ENCODE results near the gene PAX5.

PAX5 gene

GRCh38 chr9:36980148-36980974 lies 53.7 kb downstream of the PAX5 start:
- Histone ChIP-seq H3K36me3 (ENCODE audit: control insufficient read depth, low read length) (peaks cover 94% of the 10 kb centered on the region), H3K27ac (ENCODE audit: low read depth, low read length) (no peak overlapping the region), H4K20me1 (ENCODE audit: control insufficient read depth, insufficient read depth, low read depth, low read length) (peaks cover 27% of the 10 kb centered on the region), H3F3A (ENCODE audit: control insufficient read depth, insufficient read depth) (peaks cover 10% of the 10 kb centered on the region; the same call in 1 of the 2 replicates), H3K79me2 (ENCODE audit: control insufficient read depth, low read length) (peaks cover 99% of the 10 kb centered on the region), H3K9me2 (replicated peaks; ENCODE audit: control insufficient read depth, low read length) (no peaks in the 10 kb centered on the region), H3K4me3 (ENCODE audit: low read length) (no peak overlapping the region), H3K9me3 (ENCODE audit: control insufficient read depth, insufficient read depth, low read length) (no peaks in the 10 kb centered on the region), H3K4me2 (ENCODE audit: low read length) (no peak overlapping the region), H3K4me1 (ENCODE audit: control insufficient read depth, low read length) (no peaks in the 10 kb centered on the region), H3K27me3 (ENCODE audit: control insufficient read depth, low read length) (no peaks in the 10 kb centered on the region)
- TF ChIP-seq CTCF (IDR thresholded peaks at IDR 0.05; ENCODE audit: low read depth, low read length, poor library complexity, severe bottlenecking) (peak; percentile 36), EZH2phosphoT487 (IDR thresholded peaks at IDR 0.05; ENCODE audit: borderline replicate concordance, low read length) (no peak)

GRCh38 chr9:36976371-36977030 lies 57.6 kb downstream of the PAX5 start:
- TF ChIP-seq CTCF (IDR thresholded peaks at IDR 0.05; ENCODE audit: low read depth, low read length, poor library complexity, severe bottlenecking) (no peak), EZH2phosphoT487 (IDR thresholded peaks at IDR 0.05; ENCODE audit: borderline replicate concordance, low read length) (no peak)

GRCh38 chr9:36974731-36975130 lies 59.3 kb downstream of the PAX5 start:
- Histone ChIP-seq H3F3A (ENCODE audit: control insufficient read depth, insufficient read depth) (peaks cover 12% of the 10 kb centered on the region; the same call in 1 of the 2 replicates), H3K27ac (ENCODE audit: low read depth, low read length) (no peak overlapping the region), H3K4me2 (ENCODE audit: low read length) (no peak overlapping the region), H3K9me2 (replicated peaks; ENCODE audit: control insufficient read depth, low read length) (no peaks in the 10 kb centered on the region), H3K9me3 (ENCODE audit: control insufficient read depth, insufficient read depth, low read length) (no peaks in the 10 kb centered on the region), H3K4me3 (ENCODE audit: low read length) (no peak overlapping the region), H3K4me1 (ENCODE audit: control insufficient read depth, low read length) (no peaks in the 10 kb centered on the region), H4K20me1 (ENCODE audit: control insufficient read depth, insufficient read depth, low read depth, low read length) (peaks cover 32% of the 10 kb centered on the region), H3K36me3 (ENCODE audit: control insufficient read depth, low read length) (peaks cover 91% of the 10 kb centered on the region), H3K27me3 (ENCODE audit: control insufficient read depth, low read length) (no peaks in the 10 kb centered on the region), H3K79me2 (ENCODE audit: control insufficient read depth, low read length) (peaks cover 95% of the 10 kb centered on the region)
- TF ChIP-seq CTCF (IDR thresholded peaks at IDR 0.05; ENCODE audit: low read depth, low read length, poor library complexity, severe bottlenecking) (no peak), EZH2phosphoT487 (IDR thresholded peaks at IDR 0.05; ENCODE audit: borderline replicate concordance, low read length) (no peak)

More at GRCh38 chr9:36976371-36977030, 57.6 kb downstream of the PAX5 start:
- Histone ChIP-seq H3K27me3 (ENCODE audit: control insufficient read depth, low read length) (no peaks in the 10 kb centered on the region), H3K4me3 (ENCODE audit: low read length) (no peak overlapping the region), H4K20me1 (ENCODE audit: control insufficient read depth, insufficient read depth, low read depth, low read length) (peaks cover 32% of the 10 kb centered on the region), H3K79me2 (ENCODE audit: control insufficient read depth, low read length) (peaks cover 96% of the 10 kb centered on the region), H3K27ac (ENCODE audit: low read depth, low read length) (no peak overlapping the region), H3K4me1 (ENCODE audit: control insufficient read depth, low read length) (no peaks in the 10 kb centered on the region), H3K9me2 (replicated peaks; ENCODE audit: control insufficient read depth, low read length) (no peaks in the 10 kb centered on the region), H3K9me3 (ENCODE audit: control insufficient read depth, insufficient read depth, low read length) (no peaks in the 10 kb centered on the region), H3K36me3 (ENCODE audit: control insufficient read depth, low read length) (peaks cover 93% of the 10 kb centered on the region), H3F3A (ENCODE audit: control insufficient read depth, insufficient read depth) (peaks cover 12% of the 10 kb centered on the region; the same call in 1 of the 2 replicates), H3K4me2 (ENCODE audit: low read length) (no peak overlapping the region)

Data from DOHH2 (cell line).